ENCODE data around the gene ITPKA.

- no peak for TF ChIP-seq CTCF (IDR thresholded peaks at IDR 0.05)
- TF ChIP-seq POLR2A (IDR thresholded peaks at IDR 0.05), result no peak
Measured at GRCh38 chr15:41511899-41512369, 18.3 kb downstream of the ITPKA start.

All from thyroid gland (tissue), 4 donors.